Osteoblast (primary cell): ENCODE data around the gene LRP1B. TPM values are rescaled to one million over a fixed set of nuclear protein-coding genes. Genes with fewer than 3 reads are reported as not detected.
"Not testable (repeated sequence)": the region's sequence is repeated elsewhere in the genome, so short reads cannot be mapped to it uniquely, and the experiment has no call there.

Source experiments
- DNase-seq: peaks from one replicate; pipeline ENCODE4 v3.0.0; 2011; ENCODE audit warnings: low spot score, mixed read lengths; ENCODE audit not compliant: insufficient read length; ENCODE audit errors: missing footprints
- H2AFZ ChIP-seq: 2 replicates; pipeline ENCODE4 v1.6.0; 2011; ENCODE audit warnings: mild to moderate bottlenecking, low read length
- H3K27ac ChIP-seq: 2 replicates; pipeline ENCODE4 v1.5.1; 2011; ENCODE audit warnings: mild to moderate bottlenecking, low read depth, low read length, moderate library complexity
- H3K27me3 ChIP-seq: 2 replicates; pipeline ENCODE4 v1.6.0; 2012; ENCODE audit warnings: mild to moderate bottlenecking, control low read depth, inconsistent platforms, low read length, moderate library complexity; ENCODE audit not compliant: insufficient read depth
- H3K36me3 ChIP-seq: 2 replicates; pipeline ENCODE4 v1.5.1; 2011; ENCODE audit warnings: mild to moderate bottlenecking, low read length, control low read depth, moderate library complexity; ENCODE audit not compliant: insufficient read depth
- H3K4me1 ChIP-seq: 2 replicates; pipeline ENCODE4 v1.5.1; 2011; ENCODE audit warnings: mild to moderate bottlenecking, low read length, control low read depth, moderate library complexity; ENCODE audit not compliant: insufficient read depth
- H3K4me2 ChIP-seq: 2 replicates; pipeline ENCODE4 v1.6.0; 2011; ENCODE audit warnings: mild to moderate bottlenecking, low read length; ENCODE audit not compliant: insufficient read depth
- H3K4me3 ChIP-seq: fragments of 200-600 bp; sonication (generic); 3 replicates; pipeline ENCODE4 v1.5.1; 2012; ENCODE audit warnings: mild to moderate bottlenecking, low read length, inconsistent platforms; ENCODE audit not compliant: insufficient read depth
- H3K79me2 ChIP-seq: 2 replicates; pipeline ENCODE4 v1.6.0; 2012; ENCODE audit warnings: mild to moderate bottlenecking, low read length, control low read depth, inconsistent platforms; ENCODE audit not compliant: insufficient read depth
- H3K9me3 ChIP-seq: 2 replicates; pipeline ENCODE4 v1.5.1; 2011; ENCODE audit warnings: low read depth, low read length, control low read depth
- H4K20me1 ChIP-seq: 2 replicates; pipeline ENCODE4 v1.6.0; 2012; ENCODE audit warnings: mild to moderate bottlenecking, low read length, control low read depth; ENCODE audit not compliant: insufficient read depth
- CTCF ChIP-seq: IDR thresholded peaks from 2 replicates; pipeline ENCODE4 v1.5.1; 2011; ENCODE audit warnings: mild to moderate bottlenecking, low read depth, low read length, moderate library complexity; ENCODE audit errors: extremely low read depth
- total RNA-seq: library from RNA; depleted of rRNA; stranded (reverse); fragments of >200 nt; gene quantifications from 2 replicates; pipeline ENCODE4 v1.2.3, GENCODE V29; 2012

The LRP1B gene
- total RNA-seq, 1 donor = not detected

- Histone ChIP-seq H3K27ac (no peak overlapping the region), H3K4me1 (no peaks in the 10 kb centered on the region), H2AFZ (no peak overlapping the region), H3K36me3 (no peaks in the 10 kb centered on the region), H3K79me2 (no peaks in the 10 kb centered on the region), H3K4me2 (no peak overlapping the region), H3K9me3 (no peaks in the 10 kb centered on the region), H4K20me1 (no peaks in the 10 kb centered on the region), H3K4me3 (no peak overlapping the region), H3K27me3 (no peaks in the 10 kb centered on the region)
- DNase-seq = no peak
- TF ChIP-seq CTCF = no peak
These were observed 1142.2 kb downstream of the LRP1B start for GRCh38 chr2:140988597-140988996.

GRCh38 chr2:140986456-140986855 is 1144.4 kb downstream of the LRP1B start:
- H3K4me2 ChIP-seq = no peak overlapping the region
- no peaks in the 10 kb centered on the region for H4K20me1 ChIP-seq
- DNase-seq = no peak
- no peaks in the 10 kb centered on the region for H3K36me3 ChIP-seq
- no peaks in the 10 kb centered on the region for H3K79me2 ChIP-seq
- H3K4me3 ChIP-seq = no peak overlapping the region
- TF ChIP-seq CTCF = no peak
- no peaks in the 10 kb centered on the region for H3K27me3 ChIP-seq
- H3K27ac ChIP-seq = no peak overlapping the region
- H3K9me3 ChIP-seq = no peaks in the 10 kb centered on the region
- H3K4me1 ChIP-seq = no peaks in the 10 kb centered on the region
- H2AFZ ChIP-seq = no peak overlapping the region

- H3K36me3 ChIP-seq = no peaks in the 10 kb centered on the region
- H3K79me2 ChIP-seq = no peaks in the 10 kb centered on the region
- no peaks in the 10 kb centered on the region for H3K9me3 ChIP-seq
- no peak for DNase-seq
- no peak overlapping the region for H3K27ac ChIP-seq
- no peak for TF ChIP-seq CTCF
- H3K4me3 ChIP-seq = no peak overlapping the region
- no peaks in the 10 kb centered on the region for H3K27me3 ChIP-seq
- H4K20me1 ChIP-seq = no peaks in the 10 kb centered on the region
- no peak overlapping the region for H2AFZ ChIP-seq
- H3K4me2 ChIP-seq = no peak overlapping the region
- H3K4me1 ChIP-seq = no peaks in the 10 kb centered on the region
These were observed 1155.6 kb downstream of the LRP1B start for GRCh38 chr2:140975237-140975636.

- no peaks in the 10 kb centered on the region for H4K20me1 ChIP-seq
- TF ChIP-seq CTCF = no peak
These were observed 1158.1 kb downstream of the LRP1B start for GRCh38 chr2:140972724-140973123.

GRCh38 chr2:140964324-140964723 is 1166.5 kb downstream of the LRP1B start:
- not testable (repeated sequence) for H4K20me1 ChIP-seq, DNase-seq, H3K9me3 ChIP-seq, H3K4me2 ChIP-seq, H3K27me3 ChIP-seq, H2AFZ ChIP-seq, H3K36me3 ChIP-seq, H3K79me2 ChIP-seq, H3K4me3 ChIP-seq, H3K4me1 ChIP-seq, H3K27ac ChIP-seq

More at GRCh38 chr2:140972724-140973123, 1158.1 kb downstream of the LRP1B start:
- no peak for DNase-seq
- Histone ChIP-seq H3K79me2 (no peaks in the 10 kb centered on the region), H3K4me2 (no peak overlapping the region), H3K9me3 (no peaks in the 10 kb centered on the region), H3K36me3 (no peaks in the 10 kb centered on the region), H3K4me3 (no peak overlapping the region), H3K27ac (no peak overlapping the region), H3K4me1 (no peaks in the 10 kb centered on the region), H2AFZ (no peak overlapping the region), H3K27me3 (no peaks in the 10 kb centered on the region)
